ENCODE results near the gene NFASC.

Gene NFASC

GRCh38 chr1:204983136-204983535 is 112.5 kb downstream of the NFASC start:
- no peak for DNase-seq (ENCODE audit: low spot score)

- no peak for DNase-seq (ENCODE audit: low spot score)
Measured at GRCh38 chr1:204983881-204984280, 113.2 kb downstream of the NFASC start.

DNA sequence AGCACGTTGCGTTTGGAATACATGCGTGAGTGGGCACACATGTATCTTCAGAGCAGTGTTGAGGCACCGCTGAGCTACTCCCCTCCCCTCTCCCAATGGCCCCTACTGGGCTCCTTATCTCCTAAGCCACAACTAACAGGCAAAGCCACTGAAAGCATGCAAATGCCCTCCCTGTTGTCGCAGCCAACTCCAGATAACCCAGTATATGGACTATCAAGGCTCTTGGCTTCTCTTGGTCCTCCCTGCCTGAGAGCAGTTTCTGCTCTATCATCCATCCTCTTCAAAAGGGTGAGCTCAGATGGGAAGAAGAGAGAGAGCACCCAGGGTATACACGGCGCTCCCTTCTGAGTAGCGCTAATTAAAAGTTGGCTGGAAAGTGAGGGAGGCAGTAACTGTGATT is 113.8 kb downstream of the NFASC start:
- no peak for DNase-seq (ENCODE audit: low spot score)

- DNase-seq (ENCODE audit: low spot score) = no peak
Measured at GRCh38 chr1:204986181-204986580, 115.5 kb downstream of the NFASC start.

- DNase-seq (ENCODE audit: low spot score) = no peak
Measured at GRCh38 chr1:204987689-204988088, 117.0 kb downstream of the NFASC start.

DNA sequence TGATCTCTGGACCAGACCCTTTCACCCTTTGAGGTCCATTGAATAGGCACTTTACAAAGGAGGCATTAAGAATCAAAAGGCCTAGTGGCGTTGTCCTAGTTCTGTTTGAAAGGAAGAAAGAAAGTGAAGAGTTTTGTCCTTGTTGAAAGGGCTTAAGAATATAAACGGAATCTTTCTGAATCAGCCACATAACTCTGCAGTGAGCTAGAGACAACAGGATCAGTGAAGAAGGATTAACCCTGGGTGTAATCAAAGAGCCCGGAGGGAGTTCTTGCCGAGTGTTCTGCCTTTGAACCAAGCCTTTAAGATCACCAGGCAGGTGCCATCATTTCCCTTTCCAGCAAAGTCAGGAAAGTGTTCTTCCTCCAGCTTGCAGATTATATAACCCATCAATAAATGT is 117.5 kb downstream of the NFASC start:
- DNase-seq (ENCODE audit: low spot score) = no peak

DNA sequence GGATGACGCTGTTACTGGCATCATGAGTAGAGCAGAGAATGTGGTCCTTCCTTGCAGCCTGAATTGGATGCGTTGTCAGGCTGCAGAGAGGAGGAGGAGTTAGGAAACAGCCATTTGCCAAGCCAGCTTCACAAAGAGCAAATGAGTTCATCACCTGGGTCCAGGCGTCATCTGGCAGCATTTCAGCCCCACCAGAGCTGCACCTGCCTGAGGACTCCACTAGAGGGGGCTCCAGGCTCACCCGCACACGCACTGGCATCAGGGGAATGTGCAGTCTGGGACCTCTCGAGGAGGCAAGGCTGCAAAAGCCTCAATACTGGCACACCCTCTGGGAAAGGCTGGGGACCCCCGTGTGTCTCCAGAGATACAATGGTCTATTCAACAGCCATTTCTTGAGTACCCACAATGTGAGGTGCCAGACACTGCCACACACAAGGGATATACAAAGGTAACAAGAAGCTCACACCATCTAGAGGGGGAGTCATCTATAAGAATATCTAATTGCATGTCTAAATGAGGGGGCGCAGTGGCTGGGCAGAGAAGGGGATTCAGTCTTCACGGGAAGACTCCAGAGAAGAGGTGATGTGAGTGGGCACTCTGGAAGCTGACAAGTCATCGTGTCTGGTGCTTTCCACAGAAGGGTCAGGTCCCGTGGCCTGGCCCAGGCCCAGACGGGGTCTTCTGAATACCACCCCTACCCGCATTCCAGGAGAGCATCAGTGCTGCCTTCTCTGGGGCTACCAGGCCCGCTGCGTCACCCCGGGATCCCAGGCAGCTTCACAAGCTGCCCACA is 118.8 kb downstream of the NFASC start:
- DNase-seq (ENCODE audit: low spot score) = peak; percentile 95

DNA sequence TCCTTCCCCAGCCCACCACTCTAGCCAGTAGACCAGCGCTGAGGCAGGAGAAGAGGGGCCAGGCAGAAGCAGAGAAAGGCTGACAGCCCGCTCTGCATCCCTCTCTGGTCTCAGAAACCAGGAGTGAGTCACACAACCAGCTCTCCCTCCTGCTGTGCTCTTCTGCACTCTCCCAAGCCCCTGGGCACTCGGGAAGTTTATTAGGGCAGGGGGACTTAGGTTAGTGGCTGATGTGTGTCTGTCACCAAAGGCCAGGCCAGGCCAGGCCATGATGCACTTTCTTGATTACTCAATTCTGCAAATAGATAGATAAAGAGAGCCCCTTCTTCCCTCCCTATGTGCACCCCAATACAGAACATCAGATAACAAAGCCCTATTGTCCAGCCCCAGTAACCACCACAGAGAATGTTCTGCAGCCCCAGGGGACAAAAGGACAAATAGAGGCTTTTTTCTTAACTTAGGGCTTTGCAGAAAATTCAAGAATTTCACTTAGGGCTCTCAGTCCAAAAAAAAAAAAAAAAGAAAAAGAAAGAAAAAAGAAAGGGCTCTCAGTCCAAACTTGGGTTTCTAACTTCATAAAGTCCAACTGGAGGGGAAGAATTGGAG is 119.5 kb downstream of the NFASC start:
- DNase-seq (ENCODE audit: low spot score) = peak; percentile 94

DNA sequence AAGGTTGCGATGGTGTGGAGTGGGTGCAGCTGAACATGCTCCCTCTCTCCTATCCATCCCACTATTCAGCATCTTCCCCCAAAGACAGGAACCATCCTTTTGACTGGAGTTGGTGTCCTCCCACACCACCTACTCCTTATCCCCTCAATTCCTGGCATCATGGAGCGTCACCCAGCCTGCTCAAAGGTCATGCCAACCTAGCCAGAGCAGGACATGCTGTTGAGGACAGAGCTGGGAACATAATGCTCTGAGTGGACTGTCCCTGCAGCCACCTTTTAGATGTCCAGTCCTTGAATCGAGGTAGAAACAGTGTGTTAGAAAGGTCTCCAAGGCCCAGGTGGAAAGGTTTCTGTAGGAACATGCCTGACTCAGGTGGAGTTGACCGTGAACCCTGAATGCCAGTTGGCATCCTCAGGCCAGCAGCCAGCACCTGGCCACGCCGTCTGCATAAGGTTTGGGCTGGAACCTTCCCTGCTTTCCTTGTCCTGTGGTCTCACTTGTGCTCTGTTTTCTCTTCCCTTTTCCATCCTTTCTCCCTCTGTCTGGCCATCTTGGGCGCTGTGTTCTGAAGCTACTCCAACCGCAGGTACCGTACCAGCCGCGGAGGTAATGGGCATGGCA is 120.2 kb downstream of the NFASC start:
- DNase-seq (ENCODE audit: low spot score) = peak; percentile 31

DNA sequence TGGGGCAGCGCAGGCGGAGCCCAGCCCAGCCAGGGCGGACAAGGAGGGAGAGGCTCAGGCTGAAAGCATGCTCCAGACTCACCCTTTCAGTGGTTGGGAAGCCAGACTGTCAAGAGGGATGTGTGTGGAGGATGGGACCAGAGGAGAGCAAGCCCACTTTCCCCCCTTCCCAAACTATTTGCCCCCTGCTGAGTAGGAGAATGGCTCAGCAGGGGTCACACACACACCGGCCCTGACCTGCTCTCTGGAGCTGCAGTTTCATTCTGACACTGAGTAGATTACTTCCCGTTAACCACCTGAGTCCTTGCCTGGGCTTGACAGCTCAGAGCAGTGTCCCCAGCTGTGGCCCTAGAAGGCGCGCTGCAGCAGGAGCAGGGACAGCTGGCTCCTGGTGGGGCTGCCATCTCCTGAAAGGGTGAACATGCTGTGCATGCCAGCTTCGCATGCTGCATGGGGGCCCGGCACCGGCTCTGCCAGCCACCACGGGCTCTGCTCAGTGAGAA is 120.7 kb downstream of the NFASC start:
- DNase-seq (ENCODE audit: low spot score) = peak; percentile 46

- peak; percentile 43 for DNase-seq (ENCODE audit: low spot score)
Measured at GRCh38 chr1:204992201-204992997, 121.7 kb downstream of the NFASC start.

DNA sequence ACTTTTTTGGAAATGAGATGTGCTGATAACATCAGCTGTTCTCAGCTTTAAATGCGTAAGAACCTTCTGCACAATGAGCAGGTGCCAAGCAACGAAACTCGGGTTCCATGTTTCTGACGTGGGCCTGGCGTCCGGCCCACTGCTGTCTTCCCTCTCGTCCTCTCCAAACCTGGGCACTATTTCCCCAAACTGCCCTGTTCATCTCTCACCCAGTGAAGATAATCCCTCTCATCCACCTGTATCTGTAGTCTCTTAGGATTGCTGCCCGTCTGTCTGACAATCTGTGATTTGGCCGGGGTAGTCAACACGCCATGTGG is 122.3 kb downstream of the NFASC start:
- no peak for DNase-seq (ENCODE audit: low spot score)

- DNase-seq (ENCODE audit: low spot score) = no peak
Measured at GRCh38 chr1:204994086-204994862, 123.6 kb downstream of the NFASC start.

DNA sequence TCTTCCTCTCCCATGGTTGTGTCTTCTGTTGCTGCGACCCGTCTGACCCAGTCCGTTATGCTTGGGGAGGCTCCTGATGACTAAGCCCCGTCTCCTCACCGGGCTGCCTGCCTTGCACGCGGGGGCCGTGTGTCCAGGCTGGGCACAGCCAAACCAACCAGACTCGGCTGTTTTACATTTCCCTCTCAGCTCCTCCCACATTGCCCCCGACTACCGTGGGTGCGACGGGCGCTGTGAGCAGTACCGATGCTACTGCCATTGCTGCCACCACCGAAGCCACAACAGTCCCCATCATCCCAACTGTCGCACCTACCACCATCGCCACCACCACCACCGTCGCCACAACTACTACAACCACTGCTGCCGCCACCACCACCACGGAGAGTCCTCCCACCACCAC is 126.3 kb downstream of the NFASC start:
- no peak for DNase-seq (ENCODE audit: low spot score)

GRCh38 chr1:204997591-204998355 is 127.1 kb downstream of the NFASC start:
- no peak for DNase-seq (ENCODE audit: low spot score)

DNA sequence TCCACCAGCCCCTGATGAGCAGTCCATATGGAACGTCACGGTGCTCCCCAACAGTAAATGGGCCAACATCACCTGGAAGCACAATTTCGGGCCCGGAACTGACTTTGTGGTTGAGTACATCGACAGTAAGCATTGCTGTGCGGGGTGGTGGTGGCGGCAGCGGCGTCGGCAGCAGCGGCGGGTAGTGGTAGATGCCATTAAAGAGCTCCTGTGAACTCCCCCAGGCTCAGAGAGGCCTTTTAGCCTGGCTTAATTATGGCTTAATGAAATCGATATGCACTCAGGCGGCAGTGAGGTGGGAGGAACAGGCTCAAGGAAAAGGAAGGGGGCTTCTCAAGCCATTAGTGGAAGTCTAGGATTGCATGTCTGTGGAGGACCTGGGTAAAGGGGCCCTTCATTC is 130.5 kb downstream of the NFASC start:
- DNase-seq (ENCODE audit: low spot score) = no peak

DNA sequence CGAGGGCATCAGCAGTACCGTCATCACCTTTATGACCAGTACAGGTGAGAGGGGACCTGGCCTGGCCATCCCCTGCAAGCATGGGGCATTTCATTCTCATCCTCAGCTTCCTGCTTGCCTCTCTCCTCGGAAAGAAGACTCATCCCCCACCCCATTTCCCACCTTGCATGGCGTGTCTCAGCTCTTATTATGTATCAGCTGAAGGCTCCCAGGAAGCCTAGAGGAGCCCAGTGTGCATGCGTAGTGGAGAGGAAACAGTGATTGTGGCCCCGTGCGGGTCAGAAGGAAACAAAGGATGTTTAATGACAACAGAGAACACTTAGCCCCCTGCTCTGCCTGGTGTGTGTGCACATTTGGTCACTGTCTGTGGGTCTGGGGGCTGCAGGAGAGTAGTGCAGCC is 132.0 kb downstream of the NFASC start:
- no peak for DNase-seq (ENCODE audit: low spot score)

GRCh38 chr1:205003358-205004131 is 132.9 kb downstream of the NFASC start:
- no peak for DNase-seq (ENCODE audit: low spot score)

- no peak for DNase-seq (ENCODE audit: low spot score)
Measured at GRCh38 chr1:205004351-205004750, 133.7 kb downstream of the NFASC start.

- no peak for DNase-seq (ENCODE audit: low spot score)
Measured at GRCh38 chr1:205008896-205009295, 138.2 kb downstream of the NFASC start.
